Measurements from ENCODE around the gene C3AR1.

- TF ChIP-seq, protein P1, sequence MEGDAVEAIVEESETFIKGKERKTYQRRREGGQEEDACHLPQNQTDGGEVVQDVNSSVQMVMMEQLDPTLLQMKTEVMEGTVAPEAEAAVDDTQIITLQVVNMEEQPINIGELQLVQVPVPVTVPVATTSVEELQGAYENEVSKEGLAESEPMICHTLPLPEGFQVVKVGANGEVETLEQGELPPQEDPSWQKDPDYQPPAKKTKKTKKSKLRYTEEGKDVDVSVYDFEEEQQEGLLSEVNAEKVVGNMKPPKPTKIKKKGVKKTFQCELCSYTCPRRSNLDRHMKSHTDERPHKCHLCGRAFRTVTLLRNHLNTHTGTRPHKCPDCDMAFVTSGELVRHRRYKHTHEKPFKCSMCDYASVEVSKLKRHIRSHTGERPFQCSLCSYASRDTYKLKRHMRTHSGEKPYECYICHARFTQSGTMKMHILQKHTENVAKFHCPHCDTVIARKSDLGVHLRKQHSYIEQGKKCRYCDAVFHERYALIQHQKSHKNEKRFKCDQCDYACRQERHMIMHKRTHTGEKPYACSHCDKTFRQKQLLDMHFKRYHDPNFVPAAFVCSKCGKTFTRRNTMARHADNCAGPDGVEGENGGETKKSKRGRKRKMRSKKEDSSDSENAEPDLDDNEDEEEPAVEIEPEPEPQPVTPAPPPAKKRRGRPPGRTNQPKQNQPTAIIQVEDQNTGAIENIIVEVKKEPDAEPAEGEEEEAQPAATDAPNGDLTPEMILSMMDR (IDR thresholded peaks at IDR 0.05; ENCODE audit: insufficient read depth, low read depth, low read length) = no peak
- no peak for TF ChIP-seq EZH2 (IDR thresholded peaks at IDR 0.05; ENCODE audit: insufficient read depth, low read length)
Measured at GRCh38 chr12:8078916-8079315, 12.8 kb upstream of the C3AR1 start.

All from astrocyte (in vitro differentiated cells and primary cell).